Hematopoietic multipotent progenitor cell (in vitro differentiated cells): ENCODE data around the gene FNDC4. TPM values are rescaled to one million over a fixed set of nuclear protein-coding genes. Genes with fewer than 3 reads are reported as not detected.

Experiments used
- DNase-seq, 3 donors: peaks; one replicate each; pipeline ENCODE4 v3.0.0-alpha.2; 2011 to 2015; ENCODE audit warnings: low read depth in 2 of 3, low spot score in 2 of 3
- total RNA-seq: library from RNA; depleted of rRNA; stranded (reverse); fragments of >200 nt; gene quantifications from one replicate; pipeline ENCODE4 v1.2.3, GENCODE V29; 2012

FNDC4 gene
- total RNA-seq, 1 donor: 0.27 TPM

DNA sequence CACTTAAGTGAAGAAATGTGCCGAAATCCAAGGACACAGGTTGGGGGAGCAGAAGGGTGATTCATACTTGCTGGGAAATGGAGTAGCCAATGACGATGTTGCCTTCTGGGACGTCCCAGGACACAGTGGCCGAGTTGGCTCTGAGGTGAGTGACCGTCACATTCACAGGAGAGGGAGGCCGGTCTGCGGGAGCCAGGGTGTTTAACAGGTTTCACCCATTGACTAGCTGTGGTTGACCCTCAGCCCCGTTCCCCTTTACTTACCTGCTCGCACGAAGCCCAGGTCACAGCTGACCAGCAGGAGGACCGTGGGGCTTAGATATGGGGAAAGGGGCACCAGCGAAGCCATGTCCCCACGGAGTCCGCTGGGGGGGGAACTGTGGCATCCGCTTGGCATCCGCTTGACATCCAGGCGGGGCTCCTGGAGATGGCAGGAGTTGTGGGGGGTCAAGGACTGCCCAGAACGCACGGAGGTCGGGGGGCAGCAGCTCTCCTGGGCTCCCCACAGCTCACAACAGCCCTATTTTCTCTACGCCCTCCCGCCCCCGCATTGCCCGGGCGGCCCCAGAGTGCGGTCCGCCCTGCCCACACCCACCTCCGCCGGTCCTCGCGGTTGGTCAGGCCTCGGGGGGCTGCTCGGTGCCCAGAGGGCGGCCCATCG lies 586 bp downstream of the FNDC4 start:
- no peak for DNase-seq

DNA sequence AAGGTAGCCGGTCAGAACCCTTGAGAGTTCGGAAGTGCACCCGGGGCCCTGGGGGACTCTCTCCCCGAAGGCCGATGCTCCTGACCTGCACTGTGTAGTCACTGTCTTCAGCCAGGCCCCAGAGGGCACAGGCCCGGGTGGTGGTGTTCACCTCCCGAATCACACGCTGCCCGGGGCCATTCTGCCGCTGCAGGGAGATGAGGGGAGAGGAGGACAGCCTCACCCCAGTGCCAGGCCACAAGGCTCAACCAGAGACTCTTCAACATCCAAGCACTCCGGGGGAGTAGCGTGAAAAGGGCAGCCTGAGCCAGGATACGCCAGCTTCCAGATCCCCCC lies 1.1 kb downstream of the FNDC4 start:
- DNase-seq: no peak

DNA sequence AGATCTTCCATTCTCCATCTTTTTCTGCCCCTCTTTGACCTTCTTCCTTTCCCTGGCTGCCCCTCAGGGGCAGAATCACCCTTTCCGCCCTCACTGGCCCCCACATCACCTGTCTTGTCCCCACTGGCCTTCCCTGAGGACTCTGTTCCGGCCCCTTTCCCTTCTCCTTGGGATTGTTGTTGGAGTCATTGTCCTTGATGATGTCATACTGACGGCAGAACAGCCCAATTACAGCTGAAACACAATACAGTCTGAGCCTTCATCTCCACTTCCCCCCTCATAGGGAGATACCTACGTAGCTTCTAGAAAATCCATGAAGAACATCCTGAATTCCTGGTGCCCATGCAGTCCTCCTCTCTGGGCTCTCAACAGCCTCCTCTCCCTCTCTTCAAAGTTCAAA lies 2.4 kb downstream of the FNDC4 start:
- DNase-seq: no peak

DNA sequence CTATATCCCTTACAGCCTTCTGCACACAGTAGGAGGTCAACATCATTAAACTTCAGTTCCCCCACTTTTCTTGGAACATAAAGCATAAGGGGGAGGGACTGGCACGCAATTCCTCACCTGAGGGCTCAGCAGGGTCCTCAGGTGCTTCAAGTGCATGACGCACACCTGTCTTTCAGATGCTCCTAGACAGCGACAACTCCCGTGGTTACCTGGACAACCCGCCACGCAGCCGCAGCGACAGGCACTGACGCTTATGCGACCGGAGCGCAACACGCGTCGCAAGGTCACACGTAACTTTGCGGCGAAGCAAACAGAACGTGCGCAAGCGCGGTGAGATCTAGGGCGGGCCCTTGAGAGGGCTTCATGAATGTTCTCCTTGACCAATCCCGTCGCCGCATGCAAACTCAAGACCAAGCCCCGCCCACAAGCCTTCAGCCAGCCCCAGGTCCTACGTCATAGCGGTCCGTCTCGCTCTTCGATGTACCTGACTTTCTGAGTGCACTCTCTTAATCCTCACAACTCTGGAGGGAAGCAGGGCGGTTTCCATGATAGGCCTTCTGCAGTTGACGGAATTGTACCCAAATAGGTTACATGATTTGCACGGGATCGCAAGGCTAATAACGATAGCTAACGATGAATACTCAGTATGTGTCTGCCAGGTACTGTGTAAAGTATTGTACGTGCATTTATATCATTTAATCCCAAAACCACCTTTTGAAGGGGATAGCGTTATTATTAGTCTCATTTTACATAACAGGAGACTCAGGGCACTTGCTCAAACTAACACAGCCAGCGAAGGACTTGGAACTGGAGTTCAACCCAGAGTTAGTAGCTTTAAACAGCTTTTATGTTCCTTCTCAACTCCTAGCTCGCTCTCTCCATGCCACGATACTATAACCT lies 5.3 kb downstream of the FNDC4 start, which contains the start of gene IFT172:
TSS of gene IFT172 (minus strand) at position 246 of the 900 bp plus-strand sequence. CDS start at position 156, 90 bp downstream.
- peak; percentile 98 to 100 (median 100) for DNase-seq

DNA sequence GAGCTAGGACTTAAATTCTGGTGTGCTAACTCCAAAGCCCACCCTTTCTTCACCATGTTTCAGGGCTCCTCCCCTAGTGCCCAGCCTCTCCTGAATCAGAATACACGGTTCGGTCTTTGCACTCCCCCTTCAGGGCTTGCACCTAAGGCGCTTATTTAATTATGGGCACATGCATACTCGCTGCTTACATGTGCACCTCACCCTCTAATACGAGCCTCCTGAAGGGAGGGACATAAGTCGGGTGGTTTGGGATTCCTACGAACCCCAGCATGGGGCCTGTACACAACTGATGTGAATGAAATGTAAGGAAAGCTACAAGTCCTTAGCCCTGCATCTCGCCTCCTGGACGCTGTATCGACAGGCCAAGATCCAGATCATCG lies 5.9 kb downstream of the FNDC4 start:
- DNase-seq: peak in 2 of 3 donors; percentile 31 to 63

DNA sequence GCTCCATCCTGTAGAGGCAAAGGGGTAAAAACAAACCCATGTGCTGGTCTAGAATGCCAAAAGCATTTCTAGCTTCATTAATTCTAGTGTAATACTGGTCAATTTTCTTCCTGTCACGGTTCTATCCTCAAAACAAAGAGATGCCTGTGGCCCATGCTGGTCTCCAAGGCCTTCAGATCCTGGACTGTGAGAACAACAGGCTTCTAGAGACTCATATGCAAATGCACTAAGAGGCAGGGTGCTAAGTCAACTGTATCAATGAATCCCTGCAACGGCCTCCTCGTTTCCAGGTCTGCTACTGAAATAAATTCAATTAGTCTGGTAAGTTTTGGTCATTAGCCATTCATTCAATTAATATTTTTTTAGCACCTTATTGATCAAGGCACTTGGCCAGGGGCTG lies 9.5 kb downstream of the FNDC4 start:
- DNase-seq: no peak

DNA sequence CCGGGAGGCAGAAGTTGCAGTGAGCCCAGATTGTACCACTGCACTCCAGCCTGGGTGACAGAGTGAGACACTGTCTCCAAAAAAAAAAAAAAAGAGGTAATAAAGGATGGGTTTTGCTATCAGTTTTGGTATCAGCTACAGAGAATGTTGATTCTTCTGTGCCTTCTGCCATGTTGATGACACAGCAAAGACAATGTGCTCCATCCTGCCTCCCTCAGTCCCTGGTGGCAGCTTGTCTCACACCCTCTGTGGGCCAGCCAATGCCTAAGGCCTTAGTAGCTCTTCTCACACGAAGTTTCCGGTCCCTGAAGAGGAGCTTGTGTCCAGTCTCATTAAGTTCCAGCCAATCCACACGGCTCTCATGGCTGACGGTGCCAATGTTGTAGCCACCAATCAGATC lies 23.0 kb downstream of the FNDC4 start:
- DNase-seq: no peak

DNA sequence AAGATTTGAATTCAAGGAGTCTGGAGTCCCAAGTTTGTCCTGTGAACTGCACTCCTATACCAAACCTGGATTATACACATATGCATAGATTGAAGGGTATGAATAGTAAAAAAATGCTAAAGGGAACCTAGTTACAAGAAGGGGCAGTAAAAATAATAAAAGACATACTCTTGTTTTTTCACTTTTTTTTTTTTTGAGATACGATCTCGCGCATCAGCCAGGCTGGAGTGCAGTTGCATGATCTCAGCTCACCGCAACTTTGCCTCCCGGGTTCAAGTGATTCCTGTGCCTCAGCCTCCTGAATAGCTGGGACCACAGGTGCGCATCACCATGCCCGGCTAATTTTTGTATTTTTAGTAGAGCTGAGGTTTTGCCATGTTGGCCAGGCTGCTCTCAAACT lies 30.6 kb downstream of the FNDC4 start:
- no peak for DNase-seq

DNA sequence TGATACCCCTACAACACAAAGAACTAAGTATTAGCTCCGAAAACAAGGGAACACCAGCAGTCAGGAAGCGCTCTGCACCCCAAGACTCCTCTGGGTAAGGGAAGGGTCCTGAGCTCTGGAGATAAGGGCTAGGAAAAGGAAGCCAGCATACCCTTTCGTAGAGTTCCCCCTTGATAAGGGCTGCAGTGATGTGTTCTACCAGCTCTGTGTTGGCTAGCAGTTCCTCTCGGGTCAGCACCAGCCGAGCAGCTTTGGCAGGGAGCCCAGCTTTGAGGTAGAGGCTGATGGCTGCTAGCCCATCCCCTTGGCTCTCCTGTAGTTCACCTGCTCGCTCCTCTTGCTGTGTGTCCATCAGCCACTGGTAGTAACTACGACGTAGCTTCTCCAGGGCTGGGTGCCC lies 33.9 kb downstream of the FNDC4 start:
- peak in 2 of 3 donors; percentile 61 to 81 for DNase-seq

DNA sequence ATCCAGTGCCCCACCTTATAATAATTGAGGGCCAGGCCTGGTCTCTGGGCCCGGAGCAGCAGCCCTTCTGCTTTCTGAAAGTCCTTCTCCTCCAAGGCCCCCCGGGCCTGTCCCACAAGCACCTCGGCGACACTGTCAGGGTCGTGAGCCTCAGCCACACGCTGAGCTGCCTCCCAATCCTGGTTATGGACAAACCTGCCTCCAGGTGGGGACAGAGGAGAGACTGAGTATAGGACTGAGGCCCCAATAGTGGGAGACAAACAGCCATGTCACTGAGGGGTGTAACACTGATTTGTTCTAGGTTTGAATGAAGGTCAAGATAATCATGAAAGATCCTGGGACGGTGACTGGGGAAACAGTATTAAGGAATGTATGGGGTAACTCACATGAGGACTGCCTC lies 41.0 kb downstream of the FNDC4 start:
- no peak for DNase-seq

DNA sequence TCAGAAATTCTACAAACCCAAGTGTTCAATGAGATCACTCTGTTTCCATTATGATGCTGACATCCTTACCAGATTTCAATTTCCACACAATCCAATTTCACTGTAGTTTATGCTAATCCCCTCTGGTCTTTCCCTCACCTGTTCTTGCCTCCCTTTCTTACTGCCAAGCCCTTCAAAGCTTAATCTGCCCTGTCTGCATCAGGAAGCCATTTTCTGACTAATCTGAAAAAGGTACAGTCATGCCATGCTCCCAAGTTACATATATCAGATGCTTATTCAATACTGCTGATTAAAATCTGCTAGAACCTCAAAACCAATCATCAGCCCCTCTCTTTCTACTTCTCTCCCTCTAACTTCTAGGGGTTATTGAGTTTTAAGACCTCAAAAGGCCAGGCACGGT lies 43.9 kb downstream of the FNDC4 start:
- DNase-seq: no peak

DNA sequence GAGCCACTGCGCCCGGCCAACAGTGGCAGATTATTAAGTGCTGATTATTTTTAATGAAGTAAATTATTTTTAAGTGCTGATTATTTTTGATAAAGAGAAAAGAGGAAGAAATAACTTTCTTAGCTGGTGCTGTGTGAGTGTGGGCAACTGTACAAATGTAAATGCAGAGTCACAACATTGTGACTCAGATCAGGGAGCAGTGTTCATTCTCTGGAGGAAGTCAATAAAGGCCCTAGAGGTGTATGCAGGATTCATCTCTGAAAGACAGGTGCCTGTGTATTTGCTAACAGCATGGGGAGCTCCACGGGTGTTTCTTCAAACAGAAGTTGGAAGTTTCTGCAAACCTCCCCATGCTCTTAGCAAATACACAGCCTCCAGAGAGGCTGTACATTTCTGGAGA lies 46.6 kb downstream of the FNDC4 start:
- DNase-seq: no peak

DNA sequence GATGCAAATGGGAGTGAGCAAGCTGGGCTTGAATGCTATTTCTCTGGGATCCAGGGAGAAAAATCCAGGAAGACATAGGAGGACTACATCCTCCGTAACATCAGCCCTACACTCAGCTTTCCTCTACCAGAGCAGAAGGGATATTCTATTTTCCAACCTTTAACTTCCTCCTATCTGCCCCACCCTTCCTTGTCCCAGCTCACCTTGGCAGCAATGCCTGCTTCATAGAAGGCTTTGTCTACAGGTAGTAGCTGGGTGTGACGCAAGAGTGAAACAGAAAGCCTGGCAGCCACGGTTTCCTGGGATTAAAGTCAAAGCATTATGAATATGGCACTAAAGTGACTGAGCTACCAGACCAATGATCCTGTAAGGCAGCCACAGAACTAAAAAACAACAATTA lies 48.9 kb downstream of the FNDC4 start:
- DNase-seq: no peak

DNA sequence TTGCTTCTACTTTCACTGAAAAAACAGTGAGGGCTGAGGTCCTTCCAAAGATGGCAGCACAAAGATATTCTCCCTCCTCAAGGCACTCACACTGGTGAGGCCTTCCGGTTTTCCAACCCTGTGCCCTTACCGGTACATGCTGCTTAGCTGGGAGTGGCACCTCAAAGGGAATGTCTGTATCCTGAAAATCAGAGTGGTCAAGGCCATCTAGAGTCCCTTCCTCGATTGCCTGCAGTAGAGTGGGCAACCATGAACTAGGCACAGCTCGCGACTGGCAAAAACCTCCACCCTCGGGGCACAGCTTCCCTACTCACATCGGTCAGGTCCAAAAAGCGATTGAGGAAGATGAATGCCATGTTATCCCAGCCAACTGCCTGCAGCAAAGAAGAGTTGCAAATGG lies 49.4 kb downstream of the FNDC4 start:
- DNase-seq: no peak

DNA sequence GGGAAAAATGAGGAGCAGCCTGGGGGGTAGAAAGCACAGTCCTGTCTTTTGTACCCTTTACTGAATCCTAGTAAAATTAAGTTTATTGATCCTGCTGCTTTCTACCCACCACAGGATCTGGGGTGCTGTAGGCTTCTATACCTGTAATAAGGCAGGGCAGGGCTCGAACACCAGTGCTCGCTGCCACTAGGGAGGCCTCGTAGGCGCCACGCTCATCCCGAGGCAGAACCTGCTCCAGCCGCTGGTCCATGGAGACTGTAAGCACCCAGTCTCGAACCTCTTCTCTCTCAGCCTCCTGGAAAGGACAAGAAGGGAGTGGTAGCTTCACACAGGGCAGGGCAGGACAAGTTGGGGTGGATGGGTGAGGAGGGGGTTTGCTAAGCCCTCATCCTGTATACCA lies 49.8 kb downstream of the FNDC4 start:
- no peak for DNase-seq

DNA sequence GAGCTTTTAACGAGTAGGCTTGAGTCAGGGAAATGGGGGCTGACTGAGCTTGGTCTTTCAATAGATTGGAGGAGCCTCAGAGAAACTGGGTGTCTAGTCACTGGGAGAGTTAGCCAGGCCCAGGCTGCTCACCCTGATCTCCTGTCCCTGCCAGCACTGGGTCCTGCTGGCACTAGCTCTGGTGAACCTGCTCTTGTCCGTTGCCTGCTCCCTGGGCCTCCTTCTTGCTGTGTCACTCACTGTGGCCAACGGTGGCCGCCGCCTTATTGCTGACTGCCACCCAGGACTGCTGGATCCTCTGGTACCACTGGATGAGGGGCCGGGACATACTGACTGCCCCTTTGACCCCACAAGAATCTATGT lies 52.1 kb downstream of the FNDC4 start:
- no peak for DNase-seq

DNA sequence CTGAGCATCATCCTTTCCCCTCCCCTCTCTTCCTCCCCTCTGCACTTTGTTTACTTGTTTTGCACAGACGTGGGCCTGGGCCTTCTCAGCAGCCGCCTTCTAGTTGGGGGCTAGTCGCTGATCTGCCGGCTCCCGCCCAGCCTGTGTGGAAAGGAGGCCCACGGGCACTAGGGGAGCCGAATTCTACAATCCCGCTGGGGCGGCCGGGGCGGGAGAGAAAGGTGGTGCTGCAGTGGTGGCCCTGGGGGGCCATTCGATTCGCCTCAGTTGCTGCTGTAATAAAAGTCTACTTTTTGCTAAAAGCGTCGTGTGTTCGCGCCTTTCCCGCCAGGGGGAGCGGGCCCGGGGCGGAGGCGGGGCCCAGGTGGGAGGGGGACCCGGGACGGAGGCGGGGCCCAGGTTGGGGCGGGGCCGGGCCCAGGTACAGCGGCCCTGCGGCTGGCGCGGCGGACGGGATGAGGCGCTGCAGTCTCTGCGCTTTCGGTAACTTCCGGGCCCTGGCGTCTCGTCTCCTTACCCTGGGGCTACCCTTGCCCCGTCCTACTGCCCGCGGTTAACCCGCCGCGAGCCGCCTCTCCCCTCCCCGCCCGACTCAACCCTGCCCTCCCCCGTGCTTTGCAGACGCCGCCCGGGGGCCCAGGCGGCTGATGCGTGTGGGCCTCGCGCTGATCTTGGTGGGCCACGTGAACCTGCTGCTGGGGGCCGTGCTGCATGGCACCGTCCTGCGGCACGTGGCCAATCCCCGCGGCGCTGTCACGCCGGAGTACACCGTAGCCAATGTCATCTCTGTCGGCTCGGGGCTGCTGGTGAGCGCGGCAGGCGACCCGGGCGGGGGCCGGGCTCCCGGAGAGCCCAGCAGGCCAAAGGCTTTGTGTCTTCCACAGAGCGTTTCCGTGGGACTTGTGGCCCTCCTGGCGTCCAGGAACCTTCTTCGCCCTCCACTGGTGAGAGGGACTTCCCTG lies 52.8 kb downstream of the FNDC4 start, which contains the start of gene KRTCAP3:
TSS of gene KRTCAP3 (plus strand) at position 424 of the 962 bp plus-strand sequence. CDS start at position 456, 32 bp downstream.
- peak in 2 of 3 donors; percentile 35 to 57 for DNase-seq
